ENCODE measurements around the gene ODAD2. TPM values are rescaled to one million over a fixed set of nuclear protein-coding genes. Genes with fewer than 3 reads are reported as not detected.
A peak's percentile ranks its signal among the peaks of the same experiment; 100 is the strongest.

ODAD2 gene
- total RNA-seq, 1 experiment from 2014 or later = 4.1 TPM

DNA sequence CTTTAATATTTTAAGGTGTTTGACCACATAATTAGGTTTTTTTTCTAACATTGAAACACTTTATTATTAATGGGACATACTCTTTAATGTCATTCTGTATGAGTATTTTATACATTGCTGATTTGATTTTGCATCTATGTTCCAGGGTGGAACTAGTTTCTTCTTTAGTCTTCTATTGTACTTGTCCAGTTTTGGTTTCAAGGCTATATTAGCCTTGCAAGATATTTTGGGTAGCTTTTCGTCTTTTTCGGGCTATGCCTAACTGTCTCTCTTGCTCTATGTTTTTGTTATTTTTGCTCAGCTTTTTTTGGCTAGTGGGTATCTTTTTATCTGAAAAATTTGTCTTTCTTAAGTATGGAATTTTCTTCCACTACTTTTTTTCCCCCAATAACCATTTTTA is 214.6 kb downstream of the ODAD2 start (continued):
- TF ChIP-seq, protein P1, sequence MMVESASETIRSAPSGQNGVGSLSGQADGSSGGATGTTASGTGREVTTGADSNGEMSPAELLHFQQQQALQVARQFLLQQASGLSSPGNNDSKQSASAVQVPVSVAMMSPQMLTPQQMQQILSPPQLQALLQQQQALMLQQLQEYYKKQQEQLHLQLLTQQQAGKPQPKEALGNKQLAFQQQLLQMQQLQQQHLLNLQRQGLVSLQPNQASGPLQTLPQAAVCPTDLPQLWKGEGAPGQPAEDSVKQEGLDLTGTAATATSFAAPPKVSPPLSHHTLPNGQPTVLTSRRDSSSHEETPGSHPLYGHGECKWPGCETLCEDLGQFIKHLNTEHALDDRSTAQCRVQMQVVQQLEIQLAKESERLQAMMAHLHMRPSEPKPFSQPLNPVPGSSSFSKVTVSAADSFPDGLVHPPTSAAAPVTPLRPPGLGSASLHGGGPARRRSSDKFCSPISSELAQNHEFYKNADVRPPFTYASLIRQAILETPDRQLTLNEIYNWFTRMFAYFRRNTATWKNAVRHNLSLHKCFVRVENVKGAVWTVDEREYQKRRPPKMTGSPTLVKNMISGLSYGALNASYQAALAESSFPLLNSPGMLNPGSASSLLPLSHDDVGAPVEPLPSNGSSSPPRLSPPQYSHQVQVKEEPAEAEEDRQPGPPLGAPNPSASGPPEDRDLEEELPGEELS (CRISPR knock-in tag; IDR thresholded peaks at IDR 0.05) = no peak
- no peak for TF ChIP-seq EMX1 (CRISPR knock-in tag; IDR thresholded peaks at IDR 0.05)
- TF ChIP-seq, protein P2, sequence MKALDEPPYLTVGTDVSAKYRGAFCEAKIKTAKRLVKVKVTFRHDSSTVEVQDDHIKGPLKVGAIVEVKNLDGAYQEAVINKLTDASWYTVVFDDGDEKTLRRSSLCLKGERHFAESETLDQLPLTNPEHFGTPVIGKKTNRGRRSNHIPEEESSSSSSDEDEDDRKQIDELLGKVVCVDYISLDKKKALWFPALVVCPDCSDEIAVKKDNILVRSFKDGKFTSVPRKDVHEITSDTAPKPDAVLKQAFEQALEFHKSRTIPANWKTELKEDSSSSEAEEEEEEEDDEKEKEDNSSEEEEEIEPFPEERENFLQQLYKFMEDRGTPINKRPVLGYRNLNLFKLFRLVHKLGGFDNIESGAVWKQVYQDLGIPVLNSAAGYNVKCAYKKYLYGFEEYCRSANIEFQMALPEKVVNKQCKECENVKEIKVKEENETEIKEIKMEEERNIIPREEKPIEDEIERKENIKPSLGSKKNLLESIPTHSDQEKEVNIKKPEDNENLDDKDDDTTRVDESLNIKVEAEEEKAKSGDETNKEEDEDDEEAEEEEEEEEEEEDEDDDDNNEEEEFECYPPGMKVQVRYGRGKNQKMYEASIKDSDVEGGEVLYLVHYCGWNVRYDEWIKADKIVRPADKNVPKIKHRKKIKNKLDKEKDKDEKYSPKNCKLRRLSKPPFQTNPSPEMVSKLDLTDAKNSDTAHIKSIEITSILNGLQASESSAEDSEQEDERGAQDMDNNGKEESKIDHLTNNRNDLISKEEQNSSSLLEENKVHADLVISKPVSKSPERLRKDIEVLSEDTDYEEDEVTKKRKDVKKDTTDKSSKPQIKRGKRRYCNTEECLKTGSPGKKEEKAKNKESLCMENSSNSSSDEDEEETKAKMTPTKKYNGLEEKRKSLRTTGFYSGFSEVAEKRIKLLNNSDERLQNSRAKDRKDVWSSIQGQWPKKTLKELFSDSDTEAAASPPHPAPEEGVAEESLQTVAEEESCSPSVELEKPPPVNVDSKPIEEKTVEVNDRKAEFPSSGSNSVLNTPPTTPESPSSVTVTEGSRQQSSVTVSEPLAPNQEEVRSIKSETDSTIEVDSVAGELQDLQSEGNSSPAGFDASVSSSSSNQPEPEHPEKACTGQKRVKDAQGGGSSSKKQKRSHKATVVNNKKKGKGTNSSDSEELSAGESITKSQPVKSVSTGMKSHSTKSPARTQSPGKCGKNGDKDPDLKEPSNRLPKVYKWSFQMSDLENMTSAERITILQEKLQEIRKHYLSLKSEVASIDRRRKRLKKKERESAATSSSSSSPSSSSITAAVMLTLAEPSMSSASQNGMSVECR (CRISPR knock-in tag; IDR thresholded peaks at IDR 0.05; ENCODE audit: borderline replicate concordance) = no peak
- TF ChIP-seq, protein P3, sequence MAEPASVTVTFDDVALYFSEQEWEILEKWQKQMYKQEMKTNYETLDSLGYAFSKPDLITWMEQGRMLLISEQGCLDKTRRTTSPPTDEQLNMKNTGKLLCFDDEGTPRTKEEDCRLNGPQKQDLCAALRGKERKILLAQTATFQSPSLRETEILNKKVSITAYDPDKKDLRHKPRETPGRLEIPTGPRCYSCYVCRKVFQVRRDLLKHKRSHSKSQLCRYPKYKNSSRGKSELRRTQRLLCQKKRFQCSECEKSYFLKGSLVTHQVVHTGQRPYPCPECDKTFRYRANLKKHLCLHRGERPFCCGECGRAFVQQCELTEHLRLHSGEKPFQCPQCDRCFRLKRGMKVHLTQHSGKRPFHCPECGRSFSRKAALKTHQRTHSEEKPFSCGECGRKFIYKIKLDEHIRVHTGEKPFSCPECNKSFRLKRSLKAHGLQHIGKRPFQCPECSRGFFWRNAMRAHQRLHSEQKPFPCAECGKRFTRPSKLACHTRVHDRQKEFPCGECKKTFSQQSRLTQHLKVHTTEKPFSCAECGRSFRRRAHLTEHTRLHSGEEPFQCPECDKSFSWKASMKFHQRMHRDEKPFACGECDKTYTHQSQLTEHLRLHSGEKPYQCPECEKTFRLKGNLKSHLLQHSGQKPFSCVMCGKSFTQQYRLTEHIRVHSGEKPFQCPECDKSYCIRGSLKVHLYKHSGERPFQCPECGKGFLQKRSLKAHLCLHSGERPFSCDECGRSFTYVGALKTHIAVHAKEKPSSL (CRISPR knock-in tag; conservative IDR thresholded peaks at IDR 0.05) = no peak
- TF ChIP-seq, protein P4, sequence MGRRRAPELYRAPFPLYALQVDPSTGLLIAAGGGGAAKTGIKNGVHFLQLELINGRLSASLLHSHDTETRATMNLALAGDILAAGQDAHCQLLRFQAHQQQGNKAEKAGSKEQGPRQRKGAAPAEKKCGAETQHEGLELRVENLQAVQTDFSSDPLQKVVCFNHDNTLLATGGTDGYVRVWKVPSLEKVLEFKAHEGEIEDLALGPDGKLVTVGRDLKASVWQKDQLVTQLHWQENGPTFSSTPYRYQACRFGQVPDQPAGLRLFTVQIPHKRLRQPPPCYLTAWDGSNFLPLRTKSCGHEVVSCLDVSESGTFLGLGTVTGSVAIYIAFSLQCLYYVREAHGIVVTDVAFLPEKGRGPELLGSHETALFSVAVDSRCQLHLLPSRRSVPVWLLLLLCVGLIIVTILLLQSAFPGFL (CRISPR knock-in tag; IDR thresholded peaks at IDR 0.05; ENCODE audit: borderline replicate concordance) = no peak
- TF ChIP-seq, protein P5, sequence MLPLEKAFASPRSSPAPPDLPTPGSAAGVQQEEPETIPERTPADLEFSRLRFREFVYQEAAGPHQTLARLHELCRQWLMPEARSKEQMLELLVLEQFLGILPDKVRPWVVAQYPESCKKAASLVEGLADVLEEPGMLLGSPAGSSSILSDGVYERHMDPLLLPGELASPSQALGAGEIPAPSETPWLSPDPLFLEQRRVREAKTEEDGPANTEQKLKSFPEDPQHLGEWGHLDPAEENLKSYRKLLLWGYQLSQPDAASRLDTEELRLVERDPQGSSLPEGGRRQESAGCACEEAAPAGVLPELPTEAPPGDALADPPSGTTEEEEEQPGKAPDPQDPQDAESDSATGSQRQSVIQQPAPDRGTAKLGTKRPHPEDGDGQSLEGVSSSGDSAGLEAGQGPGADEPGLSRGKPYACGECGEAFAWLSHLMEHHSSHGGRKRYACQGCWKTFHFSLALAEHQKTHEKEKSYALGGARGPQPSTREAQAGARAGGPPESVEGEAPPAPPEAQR (CRISPR knock-in tag; IDR thresholded peaks at IDR 0.05) = no peak
- TF ChIP-seq, protein P6, sequence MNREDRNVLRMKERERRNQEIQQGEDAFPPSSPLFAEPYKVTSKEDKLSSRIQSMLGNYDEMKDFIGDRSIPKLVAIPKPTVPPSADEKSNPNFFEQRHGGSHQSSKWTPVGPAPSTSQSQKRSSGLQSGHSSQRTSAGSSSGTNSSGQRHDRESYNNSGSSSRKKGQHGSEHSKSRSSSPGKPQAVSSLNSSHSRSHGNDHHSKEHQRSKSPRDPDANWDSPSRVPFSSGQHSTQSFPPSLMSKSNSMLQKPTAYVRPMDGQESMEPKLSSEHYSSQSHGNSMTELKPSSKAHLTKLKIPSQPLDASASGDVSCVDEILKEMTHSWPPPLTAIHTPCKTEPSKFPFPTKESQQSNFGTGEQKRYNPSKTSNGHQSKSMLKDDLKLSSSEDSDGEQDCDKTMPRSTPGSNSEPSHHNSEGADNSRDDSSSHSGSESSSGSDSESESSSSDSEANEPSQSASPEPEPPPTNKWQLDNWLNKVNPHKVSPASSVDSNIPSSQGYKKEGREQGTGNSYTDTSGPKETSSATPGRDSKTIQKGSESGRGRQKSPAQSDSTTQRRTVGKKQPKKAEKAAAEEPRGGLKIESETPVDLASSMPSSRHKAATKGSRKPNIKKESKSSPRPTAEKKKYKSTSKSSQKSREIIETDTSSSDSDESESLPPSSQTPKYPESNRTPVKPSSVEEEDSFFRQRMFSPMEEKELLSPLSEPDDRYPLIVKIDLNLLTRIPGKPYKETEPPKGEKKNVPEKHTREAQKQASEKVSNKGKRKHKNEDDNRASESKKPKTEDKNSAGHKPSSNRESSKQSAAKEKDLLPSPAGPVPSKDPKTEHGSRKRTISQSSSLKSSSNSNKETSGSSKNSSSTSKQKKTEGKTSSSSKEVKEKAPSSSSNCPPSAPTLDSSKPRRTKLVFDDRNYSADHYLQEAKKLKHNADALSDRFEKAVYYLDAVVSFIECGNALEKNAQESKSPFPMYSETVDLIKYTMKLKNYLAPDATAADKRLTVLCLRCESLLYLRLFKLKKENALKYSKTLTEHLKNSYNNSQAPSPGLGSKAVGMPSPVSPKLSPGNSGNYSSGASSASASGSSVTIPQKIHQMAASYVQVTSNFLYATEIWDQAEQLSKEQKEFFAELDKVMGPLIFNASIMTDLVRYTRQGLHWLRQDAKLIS (CRISPR knock-in tag; IDR thresholded peaks at IDR 0.05; ENCODE audit: borderline replicate concordance) = no peak
- no peak for TF ChIP-seq TP53 (CRISPR knock-in tag; IDR thresholded peaks at IDR 0.05)
- no peak for TF ChIP-seq ESRRA (CRISPR knock-in tag; IDR thresholded peaks at IDR 0.05; ENCODE audit: borderline replicate concordance)

DNA sequence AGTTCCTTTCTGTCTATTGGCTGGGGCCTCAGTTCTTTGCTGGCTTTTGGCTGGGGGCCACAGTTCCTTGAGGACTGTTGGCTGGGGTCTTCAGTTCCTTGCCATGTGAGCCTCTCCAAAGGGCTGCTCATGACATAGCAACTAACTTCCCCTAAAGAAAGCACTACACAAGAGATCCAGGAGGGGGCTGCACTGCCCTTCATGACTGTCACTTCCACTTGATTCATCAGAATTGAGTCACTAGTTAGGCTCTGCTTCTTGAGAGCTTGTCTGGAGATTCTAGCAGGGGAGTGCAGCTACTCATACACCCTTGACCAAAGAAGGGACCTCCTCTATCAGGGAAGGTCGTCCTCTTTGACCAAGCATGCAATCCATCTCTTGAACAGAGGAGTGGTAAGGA is 215.2 kb downstream of the ODAD2 start:
- Mint-ChIP-seq H3K4me3 (no peak overlapping the region), H3K9me3 (peaks cover 9% of the 10 kb centered on the region), H3K27ac (no peak overlapping the region), H3K36me3 (peaks cover 5% of the 10 kb centered on the region), H3K27me3 (ENCODE audit: low read depth) (no peaks in the 10 kb centered on the region), H3K4me1 (peaks cover 5% of the 10 kb centered on the region)
- DNase-seq (ENCODE audit: low spot score) (peak; percentile 54), ATAC-seq (peak; percentile 99)
- POLR2A ChIA-PET = no interaction called here
- CTCF ChIA-PET = interaction anchor here (0.5 to 1.6 kb wide), 13 partner anchors 15 to 464 kb away, joined by 3 to 11 read pairs (median 4); no protein-coding TSS in a partner anchor
- TF ChIP-seq, protein P7, sequence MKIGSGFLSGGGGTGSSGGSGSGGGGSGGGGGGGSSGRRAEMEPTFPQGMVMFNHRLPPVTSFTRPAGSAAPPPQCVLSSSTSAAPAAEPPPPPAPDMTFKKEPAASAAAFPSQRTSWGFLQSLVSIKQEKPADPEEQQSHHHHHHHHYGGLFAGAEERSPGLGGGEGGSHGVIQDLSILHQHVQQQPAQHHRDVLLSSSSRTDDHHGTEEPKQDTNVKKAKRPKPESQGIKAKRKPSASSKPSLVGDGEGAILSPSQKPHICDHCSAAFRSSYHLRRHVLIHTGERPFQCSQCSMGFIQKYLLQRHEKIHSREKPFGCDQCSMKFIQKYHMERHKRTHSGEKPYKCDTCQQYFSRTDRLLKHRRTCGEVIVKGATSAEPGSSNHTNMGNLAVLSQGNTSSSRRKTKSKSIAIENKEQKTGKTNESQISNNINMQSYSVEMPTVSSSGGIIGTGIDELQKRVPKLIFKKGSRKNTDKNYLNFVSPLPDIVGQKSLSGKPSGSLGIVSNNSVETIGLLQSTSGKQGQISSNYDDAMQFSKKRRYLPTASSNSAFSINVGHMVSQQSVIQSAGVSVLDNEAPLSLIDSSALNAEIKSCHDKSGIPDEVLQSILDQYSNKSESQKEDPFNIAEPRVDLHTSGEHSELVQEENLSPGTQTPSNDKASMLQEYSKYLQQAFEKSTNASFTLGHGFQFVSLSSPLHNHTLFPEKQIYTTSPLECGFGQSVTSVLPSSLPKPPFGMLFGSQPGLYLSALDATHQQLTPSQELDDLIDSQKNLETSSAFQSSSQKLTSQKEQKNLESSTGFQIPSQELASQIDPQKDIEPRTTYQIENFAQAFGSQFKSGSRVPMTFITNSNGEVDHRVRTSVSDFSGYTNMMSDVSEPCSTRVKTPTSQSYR (CRISPR knock-in tag; IDR thresholded peaks at IDR 0.05) = no peak
- TF ChIP-seq GTF2I (CRISPR knock-in tag; conservative IDR thresholded peaks at IDR 0.05) (no peak), HMGA2 (CRISPR knock-in tag; IDR thresholded peaks at IDR 0.05) (no peak), JAZF1 (CRISPR knock-in tag; IDR thresholded peaks at IDR 0.05) (no peak)
- TF ChIP-seq, protein P8, sequence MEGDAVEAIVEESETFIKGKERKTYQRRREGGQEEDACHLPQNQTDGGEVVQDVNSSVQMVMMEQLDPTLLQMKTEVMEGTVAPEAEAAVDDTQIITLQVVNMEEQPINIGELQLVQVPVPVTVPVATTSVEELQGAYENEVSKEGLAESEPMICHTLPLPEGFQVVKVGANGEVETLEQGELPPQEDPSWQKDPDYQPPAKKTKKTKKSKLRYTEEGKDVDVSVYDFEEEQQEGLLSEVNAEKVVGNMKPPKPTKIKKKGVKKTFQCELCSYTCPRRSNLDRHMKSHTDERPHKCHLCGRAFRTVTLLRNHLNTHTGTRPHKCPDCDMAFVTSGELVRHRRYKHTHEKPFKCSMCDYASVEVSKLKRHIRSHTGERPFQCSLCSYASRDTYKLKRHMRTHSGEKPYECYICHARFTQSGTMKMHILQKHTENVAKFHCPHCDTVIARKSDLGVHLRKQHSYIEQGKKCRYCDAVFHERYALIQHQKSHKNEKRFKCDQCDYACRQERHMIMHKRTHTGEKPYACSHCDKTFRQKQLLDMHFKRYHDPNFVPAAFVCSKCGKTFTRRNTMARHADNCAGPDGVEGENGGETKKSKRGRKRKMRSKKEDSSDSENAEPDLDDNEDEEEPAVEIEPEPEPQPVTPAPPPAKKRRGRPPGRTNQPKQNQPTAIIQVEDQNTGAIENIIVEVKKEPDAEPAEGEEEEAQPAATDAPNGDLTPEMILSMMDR (IDR thresholded peaks at IDR 0.05) = 0 out of 2 replicates have a peak, but pooled peaks have one; percentile 27

All from WTC11 (cell line).